Testis (tissue), 2 donors: ENCODE measurements around the gene ACVRL1.

Source experiments
- CTCF ChIP-seq, 3 experiments: fragments of 450-650 bp in 2 of 3; fragments of 200-600 bp in 1 of 3; sonication (generic) in 1 of 3; IDR thresholded peaks; one replicate each; pipeline ENCODE4 v1.5.1; 2016 to 2019; ENCODE audit warnings: antibody characterized with exemption in 3 of 3, mild to moderate bottlenecking in 2 of 3, moderate library complexity in 1 of 3
- POLR2A ChIP-seq: fragments of 450-650 bp; IDR thresholded peaks from one replicate; pipeline ENCODE4 v1.6.1; 2017; ENCODE audit warnings: antibody characterized with exemption, mild to moderate bottlenecking, moderate library complexity

- TF ChIP-seq CTCF (IDR thresholded peaks at IDR 0.05) (no peak), POLR2A (no peak)
Measured at GRCh38 chr12:51962737-51963136, 55.4 kb downstream of the ACVRL1 start.
